CD14-positive monocyte (primary cell): ENCODE results near the gene MALAT1. TPM values are rescaled to one million over a fixed set of nuclear protein-coding genes. Genes with fewer than 3 reads are reported as not detected.
A peak's percentile ranks its signal among the peaks of the same experiment; 100 is the strongest.
"Not testable (repeated sequence)": the region's sequence is repeated elsewhere in the genome, so short reads cannot be mapped to it uniquely, and the experiment has no call there.

Experiments used
- DNase-seq, 3 donors: peaks; one replicate each; pipeline ENCODE4 v3.0.0-alpha.2; 2011 to 2022
- H2AFZ ChIP-seq: 2 replicates; pipeline ENCODE4 v1.6.0; 2012; ENCODE audit warnings: mild to moderate bottlenecking, low read depth, low read length, inconsistent platforms; ENCODE audit not compliant: insufficient read depth, poor library complexity, severe bottlenecking
- H3K27ac ChIP-seq, 2 donors: 1 replicate in 1 of 2; 2 replicates in 1 of 2; pipeline ENCODE4 v1.5.1; 2012 to 2013; ENCODE audit warnings: low read length in 2 of 2, control low read depth in 1 of 2, inconsistent platforms in 1 of 2, low read depth in 1 of 2, mild to moderate bottlenecking in 1 of 2
- H3K27me3 ChIP-seq, 2 donors: one replicate each; pipeline versions ENCODE4 v1.6.0 to v1.6.1; 2011 to 2013; ENCODE audit warnings: low read length in 2 of 2; ENCODE audit not compliant: control insufficient read depth in 2 of 2, insufficient read depth in 2 of 2
- H3K36me3 ChIP-seq, 2 donors: replicated peaks in 1 of 2; 1 replicate in 1 of 2; 2 replicates in 1 of 2; pipeline versions ENCODE4 v1.5.1 to v1.6.1; 2012 to 2013; ENCODE audit warnings: low read length in 2 of 2, control low read depth in 1 of 2, inconsistent platforms in 1 of 2, mild to moderate bottlenecking in 1 of 2; ENCODE audit not compliant: insufficient read depth in 2 of 2, control insufficient read depth in 1 of 2
- H3K4me1 ChIP-seq, 2 donors: 1 replicate in 1 of 2; 2 replicates in 1 of 2; pipeline versions ENCODE4 v1.5.1 to v1.6.1; 2012 to 2013; ENCODE audit warnings: low read length in 2 of 2, control low read depth in 1 of 2, inconsistent platforms in 1 of 2, mild to moderate bottlenecking in 1 of 2, moderate library complexity in 1 of 2; ENCODE audit not compliant: insufficient read depth in 2 of 2, control insufficient read depth in 1 of 2
- H3K4me2 ChIP-seq: replicated peaks from 2 replicates; pipeline ENCODE3; 2012; ENCODE audit warnings: low read length, moderate library complexity, mild to moderate bottlenecking; ENCODE audit not compliant: poor library complexity, severe bottlenecking; ENCODE audit errors: extremely low read depth
- H3K4me3 ChIP-seq, 3 experiments: fragments of 200-600 bp in 1 of 3; sonication (generic) in 1 of 3; replicated peaks in 1 of 3; 1 replicate in 2 of 3; 2 replicates in 1 of 3; pipeline ENCODE4 v1.5.1; 2011 to 2013; ENCODE audit warnings: low read length in 3 of 3, mild to moderate bottlenecking in 3 of 3, control low read depth in 2 of 3, low read depth in 2 of 3, inconsistent platforms in 1 of 3, moderate library complexity in 1 of 3
- H3K79me2 ChIP-seq: 2 replicates; pipeline ENCODE4 v1.6.0; 2012; ENCODE audit warnings: mild to moderate bottlenecking, control low read depth, inconsistent platforms, low read length, moderate library complexity; ENCODE audit not compliant: insufficient read depth
- H3K9ac ChIP-seq: 2 replicates; pipeline ENCODE4 v1.6.0; 2017; ENCODE audit warnings: low read length, mild to moderate bottlenecking; ENCODE audit not compliant: insufficient read depth, poor library complexity, severe bottlenecking
- H3K9me3 ChIP-seq, 2 donors: replicated peaks in 1 of 2; 1 replicate in 1 of 2; 2 replicates in 1 of 2; pipeline versions ENCODE4 v1.5.1 to v1.6.1; 2012 to 2013; ENCODE audit warnings: low read length in 2 of 2, control low read depth in 1 of 2; ENCODE audit not compliant: control insufficient read depth in 1 of 2, insufficient read depth in 1 of 2
- H4K20me1 ChIP-seq: 2 replicates; pipeline ENCODE4 v1.6.0; 2012; ENCODE audit warnings: mild to moderate bottlenecking, low read length, control low read depth, moderate library complexity; ENCODE audit not compliant: insufficient read depth
- H3K27ac Mint-ChIP-seq, 7 donors: one replicate each; pipeline ENCODE4 v1.8.0; 2020; ENCODE audit warnings: mild to moderate bottlenecking in 7 of 7, mixed read lengths in 7 of 7, moderate library complexity in 6 of 7, inconsistent platforms in 2 of 7
- H3K27me3 Mint-ChIP-seq, 3 donors: one replicate each; pipeline ENCODE4 v1.8.0; 2021 to 2022; ENCODE audit warnings: low read depth in 3 of 3, mild to moderate bottlenecking in 3 of 3, mixed read lengths in 3 of 3, moderate library complexity in 3 of 3, inconsistent platforms in 1 of 3
- H3K36me3 Mint-ChIP-seq, 2 donors: one replicate each; pipeline ENCODE4 v1.8.0; 2020; ENCODE audit warnings: mixed read lengths in 2 of 2, inconsistent platforms in 1 of 2, mild to moderate bottlenecking in 1 of 2
- H3K4me1 Mint-ChIP-seq: one replicate; pipeline ENCODE4 v1.8.0; 2020; ENCODE audit warnings: mild to moderate bottlenecking, mixed read lengths
- H3K4me3 Mint-ChIP-seq, 2 donors: one replicate each; pipeline ENCODE4 v1.8.0; 2020; ENCODE audit warnings: mild to moderate bottlenecking in 2 of 2, mixed read lengths in 2 of 2, moderate library complexity in 1 of 2
- H3K9me3 Mint-ChIP-seq, 7 donors: one replicate each; pipeline ENCODE4 v1.8.0; 2020 to 2022; ENCODE audit warnings: mixed read lengths in 7 of 7, mild to moderate bottlenecking in 6 of 7, moderate library complexity in 6 of 7, inconsistent platforms in 2 of 7
- CTCF ChIP-seq: fragments of 200-600 bp; IDR thresholded peaks from one replicate; pipeline ENCODE4 v1.8.0; 2022; ENCODE audit warnings: antibody characterized with exemption, mild to moderate bottlenecking
- WGBS: methylation state at CpG from one replicate; pipeline ENCODE4 v1.1.5; 2013; ENCODE audit warnings: missing lambda C conversion rate; ENCODE audit not compliant: insufficient coverage; 5-methylcytosine and 5-hydroxymethylcytosine counted together
- intact Hi-C, 2 donors: fragments of 100-400 bp; cut with micrococcal nuclease; formaldehyde crosslinking; loops; one replicate each; pipeline versions ENCODE4 v1.15.0 to v1.15.1; 2023
- polyA minus RNA-seq: library from RNA; depleted of rRNA, polyadenylated mRNA; stranded (reverse); fragments of >200 nt; gene quantifications from 2 replicates; pipeline ENCODE4 v1.2.3, GENCODE V29; 2012
- polyA plus RNA-seq, 3 donors: library from polyadenylated mRNA; depleted of rRNA in 1 of 3; unstranded in 2 of 3; stranded (reverse) in 1 of 3; fragments of 300-500 nt in 2 of 3; fragments of >200 nt in 1 of 3; fragmentation: Illumina TruSeq in 2 of 3; gene quantifications; 1 replicate in 2 of 3; 2 replicates in 1 of 3; pipeline ENCODE4 v1.2.3, GENCODE V29; 2012 to 2021
- total RNA-seq, 12 experiments: library from RNA in 1 of 12; stranded (reverse) in 1 of 12; fragments of 120-200 nt in 1 of 12; gene quantifications; one replicate each; pipeline ENCODE4 v1.2.4 and lab custom pipeline; 2013 to 2026; ENCODE audit warnings: mixed read lengths in 6 of 12, inconsistent platforms in 1 of 12

MALAT1 gene
- total RNA-seq (2013): 3,345 TPM
- polyA plus RNA-seq (100 to 1,000 TPM; 263 to 815 (median 554) TPM), polyA minus RNA-seq (6,455 and 7,747 TPM in 2 replicates), total RNA-seq (lab: John Stamatoyannopoulos, UW) (1,944 to 16,632 (median 8,188) reads per million in 11 experiments)

GRCh38 chr11:65498977-65499712 is at the start of gene MALAT1:
Gene MALAT1, plus strand, starts transcription at chr11:65499045.
- Histone ChIP-seq H3K4me1 (peaks cover 36 to 45% of the 10 kb centered on the region in 2 donors), H3K9ac (peak within 1 kb of the TSS; percentile 100), H2AFZ (peak within 1 kb of the TSS; percentile 45), H4K20me1 (peaks cover 52% of the 10 kb centered on the region), H3K27me3 (no peaks in the 10 kb centered on the region), H3K4me3 (peak within 1 kb of the TSS; percentile 96 to 100 (median 99)), H3K36me3 (peaks cover 31 to 49% of the 10 kb centered on the region in 2 donors), H3K79me2 (peaks cover 94% of the 10 kb centered on the region), H3K4me2 (peak within 1 kb of the TSS; percentile 93), H3K27ac (peak within 1 kb of the TSS; percentile 92 to 98), H3K9me3 (no peaks in the 10 kb centered on the region)
- Mint-ChIP-seq H3K36me3 (peaks cover 7 to 8% of the 10 kb centered on the region in 2 donors), H3K27ac (no peak within 1 kb of the TSS), H3K9me3 (peaks cover 0 to 7% (median 0%) of the 10 kb centered on the region in 7 donors), H3K4me3 (no peak within 1 kb of the TSS), H3K4me1 (peaks cover 28% of the 10 kb centered on the region), H3K27me3 (peaks cover 0 to 1% (median 0%) of the 10 kb centered on the region in 3 donors)
- TF ChIP-seq CTCF: no peak
- WGBS: 0% methylated on average over 6 of the region's 24 CpGs
- peak; percentile 92 to 97 (median 96) for DNase-seq
- intact Hi-C loops: loop anchor here in 1 of 2 donors (2.0 kb wide), 1 partner anchor 76 kb away; the partner anchor contains the start of gene NEAT1

DNA sequence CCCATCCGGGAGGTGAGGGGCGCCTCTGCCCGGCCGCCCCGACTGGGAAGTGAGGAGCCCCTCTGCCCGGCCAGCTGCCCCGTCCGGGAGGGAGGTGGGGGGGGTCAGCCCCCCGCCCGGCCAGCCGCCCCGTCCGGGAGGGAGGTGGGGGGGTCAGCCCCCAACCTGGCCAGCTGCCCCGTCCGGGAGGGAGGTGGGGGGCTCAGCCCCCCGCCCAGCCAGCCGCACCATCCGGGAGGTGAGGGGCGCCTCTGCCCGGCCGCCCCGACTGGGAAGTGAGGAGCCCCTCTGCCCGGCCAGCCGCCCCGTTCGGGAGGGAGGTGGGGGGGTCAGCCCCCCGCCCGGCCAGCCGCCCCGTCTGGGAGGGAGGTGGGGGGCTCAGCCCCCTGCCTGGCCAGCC is 47.5 kb upstream of the MALAT1 start:
- Mint-ChIP-seq H3K27me3 (peaks cover 0 to 11% (median 2%) of the 10 kb centered on the region in 3 donors), H3K4me1 (peaks cover 50% of the 10 kb centered on the region), H3K9me3 (peaks cover 0 to 10% (median 0%) of the 10 kb centered on the region in 7 donors)
- H3K4me2 ChIP-seq, H3K36me3 Mint-ChIP-seq, H3K4me3 Mint-ChIP-seq, H3K36me3 ChIP-seq, H3K9me3 ChIP-seq, H3K27ac Mint-ChIP-seq, H3K79me2 ChIP-seq, H3K4me3 ChIP-seq, H3K27me3 ChIP-seq, intact Hi-C loops, H3K27ac ChIP-seq, H3K9ac ChIP-seq, DNase-seq, H2AFZ ChIP-seq: not testable (repeated sequence)
- peaks cover 33 to 35% of the 10 kb centered on the region in 2 donors for H3K4me1 ChIP-seq
- no CpG with 5 or more reads among the region's 30 CpGs for WGBS
- peaks cover 57% of the 10 kb centered on the region for H4K20me1 ChIP-seq

- Histone ChIP-seq H3K4me3 (peak overlapping the region in 1 of 3 experiments; percentile 57), H4K20me1 (peaks cover 47% of the 10 kb centered on the region), H3K27ac (peak overlapping the region in 1 of 2 donors; percentile 74), H3K4me1 (peaks cover 33 to 35% of the 10 kb centered on the region in 2 donors), H3K4me2 (peak overlapping the region; percentile 59)
- WGBS: no CpG with 5 or more reads among the region's 3 CpGs
- H3K9ac ChIP-seq, H3K9me3 ChIP-seq, H3K36me3 Mint-ChIP-seq, H2AFZ ChIP-seq, H3K9me3 Mint-ChIP-seq, H3K36me3 ChIP-seq, intact Hi-C loops, H3K79me2 ChIP-seq, DNase-seq, H3K27me3 ChIP-seq: not testable (repeated sequence)
- H3K27ac Mint-ChIP-seq: peak overlapping the region in 6 of 7 donors; percentile 88 to 97 (median 95)
- peaks cover 55% of the 10 kb centered on the region for H3K4me1 Mint-ChIP-seq
- H3K27me3 Mint-ChIP-seq: peaks cover 0 to 11% (median 2%) of the 10 kb centered on the region in 3 donors
- H3K4me3 Mint-ChIP-seq: peak overlapping the region in 1 of 2 donors; percentile 93
These were observed 46.6 kb upstream of the MALAT1 start for GRCh38 chr11:65452259-65452658.
